Measurements from ENCODE around the gene UFSP2. TPM values are rescaled to one million over a fixed set of nuclear protein-coding genes. Genes with fewer than 3 reads are reported as not detected.

Gene UFSP2
- total RNA-seq, 4 donors from 2014 or later, result 36.3 to 56.5 (median 40.1) TPM

DNA sequence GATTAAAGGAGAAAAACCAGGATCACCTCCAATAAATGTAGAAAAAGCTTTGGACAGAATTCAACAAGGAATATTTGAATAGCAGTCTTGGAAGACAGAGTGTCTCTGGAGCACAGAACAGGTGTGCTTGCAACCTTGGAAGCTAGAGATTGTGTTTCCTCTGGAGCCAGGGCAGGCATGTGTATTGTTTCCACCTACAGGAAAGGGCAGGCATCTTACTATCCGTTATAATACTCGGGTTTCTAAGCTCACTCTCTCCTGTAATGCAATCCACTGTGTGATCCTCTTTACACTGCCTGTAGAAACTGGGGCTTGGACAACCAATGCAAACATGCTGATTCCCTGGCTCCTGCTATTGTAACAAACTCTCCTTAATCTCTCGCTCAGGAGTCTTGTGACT lies 31.4 kb upstream of the UFSP2 start:
- Histone ChIP-seq H3K9me3 (no peaks in the 10 kb centered on the region), H3K4me3 (no peak overlapping the region), H3K27ac (no peak overlapping the region), H3K27me3 (no peaks in the 10 kb centered on the region), H3K36me3 (no peaks in the 10 kb centered on the region), H3K4me1 (peaks cover 6 to 8% of the 10 kb centered on the region in 2 donors)
- ATAC-seq (peak; percentile 75 to 85), DNase-seq (no peak)
- in situ Hi-C loops (cut with MboI; ENCODE audit: low sequenced_read_pairs in 4 of 4) (loop anchor here in 2 of 4 donors (25.0 kb wide), 1 partner anchor 580 kb away; no protein-coding TSS in a partner anchor), intact Hi-C loops (cut with DNase I; ENCODE audit: low total_unique reads) (no loop called here)
- TF ChIP-seq, protein P1, sequence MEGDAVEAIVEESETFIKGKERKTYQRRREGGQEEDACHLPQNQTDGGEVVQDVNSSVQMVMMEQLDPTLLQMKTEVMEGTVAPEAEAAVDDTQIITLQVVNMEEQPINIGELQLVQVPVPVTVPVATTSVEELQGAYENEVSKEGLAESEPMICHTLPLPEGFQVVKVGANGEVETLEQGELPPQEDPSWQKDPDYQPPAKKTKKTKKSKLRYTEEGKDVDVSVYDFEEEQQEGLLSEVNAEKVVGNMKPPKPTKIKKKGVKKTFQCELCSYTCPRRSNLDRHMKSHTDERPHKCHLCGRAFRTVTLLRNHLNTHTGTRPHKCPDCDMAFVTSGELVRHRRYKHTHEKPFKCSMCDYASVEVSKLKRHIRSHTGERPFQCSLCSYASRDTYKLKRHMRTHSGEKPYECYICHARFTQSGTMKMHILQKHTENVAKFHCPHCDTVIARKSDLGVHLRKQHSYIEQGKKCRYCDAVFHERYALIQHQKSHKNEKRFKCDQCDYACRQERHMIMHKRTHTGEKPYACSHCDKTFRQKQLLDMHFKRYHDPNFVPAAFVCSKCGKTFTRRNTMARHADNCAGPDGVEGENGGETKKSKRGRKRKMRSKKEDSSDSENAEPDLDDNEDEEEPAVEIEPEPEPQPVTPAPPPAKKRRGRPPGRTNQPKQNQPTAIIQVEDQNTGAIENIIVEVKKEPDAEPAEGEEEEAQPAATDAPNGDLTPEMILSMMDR (IDR thresholded peaks at IDR 0.05 in 4 of 5, conservative IDR thresholded peaks at IDR 0.05 in 1 of 5), result no peak
- no peak for TF ChIP-seq POLR2A (IDR thresholded peaks at IDR 0.05)

DNA sequence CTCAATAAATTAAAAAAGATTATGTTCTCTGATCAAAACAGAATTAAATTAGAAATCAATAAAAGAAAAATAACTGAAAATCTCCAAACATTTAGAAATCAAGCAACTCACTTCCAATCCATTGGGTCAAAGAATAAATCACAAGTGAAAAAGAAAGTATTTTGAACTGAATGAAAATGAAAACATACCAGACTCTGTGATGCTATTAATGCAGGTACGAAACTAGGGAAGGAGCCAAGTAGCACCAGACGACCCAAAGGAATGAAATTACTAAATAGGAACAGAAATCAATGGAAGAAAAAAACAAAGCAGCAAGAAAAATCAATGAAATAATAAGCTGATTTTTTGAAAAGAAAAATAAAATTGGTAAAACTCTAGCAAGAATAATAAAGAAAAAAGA lies 30.4 kb upstream of the UFSP2 start:
- in situ Hi-C loops (cut with MboI; ENCODE audit: low sequenced_read_pairs in 4 of 4) (loop anchor here in 2 of 4 donors (25.0 kb wide), 1 partner anchor 581 kb away; no protein-coding TSS in a partner anchor), intact Hi-C loops (cut with DNase I; ENCODE audit: low total_unique reads) (no loop called here)
- H3K36me3 ChIP-seq, result no peaks in the 10 kb centered on the region
- no peak overlapping the region for H3K27ac ChIP-seq
- H3K27me3 ChIP-seq, result no peaks in the 10 kb centered on the region
- H3K4me1 ChIP-seq, result peaks cover 6 to 8% of the 10 kb centered on the region in 2 donors
- H3K9me3 ChIP-seq, result no peaks in the 10 kb centered on the region
- TF ChIP-seq, protein P1 (IDR thresholded peaks at IDR 0.05 in 4 of 5, conservative IDR thresholded peaks at IDR 0.05 in 1 of 5), result no peak
- no peak for TF ChIP-seq POLR2A (IDR thresholded peaks at IDR 0.05)
- ATAC-seq, result no peak
- no peak overlapping the region for H3K4me3 ChIP-seq
- DNase-seq, result no peak

DNA sequence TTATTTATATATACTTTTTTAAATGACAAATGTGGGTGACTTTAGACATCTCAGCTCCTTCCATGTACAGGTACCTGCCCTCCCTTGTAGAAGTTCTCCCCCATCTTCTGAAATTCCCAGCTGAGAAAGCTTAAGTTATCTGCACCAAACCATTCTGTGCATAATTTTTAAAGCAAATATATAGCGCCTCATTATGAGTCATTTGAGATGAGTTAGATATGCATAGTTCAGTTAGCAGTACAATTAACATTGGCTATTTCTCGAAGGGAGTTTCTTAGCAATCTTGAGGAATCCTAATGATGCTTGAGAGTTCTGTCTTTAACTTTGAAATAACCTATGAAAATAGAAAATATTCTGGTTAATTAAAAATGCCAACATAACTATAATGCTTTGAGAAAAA lies 19.4 kb upstream of the UFSP2 start:
- ATAC-seq, result no peak
- H3K27me3 ChIP-seq, result no peaks in the 10 kb centered on the region
- no peaks in the 10 kb centered on the region for H3K4me1 ChIP-seq

DNA sequence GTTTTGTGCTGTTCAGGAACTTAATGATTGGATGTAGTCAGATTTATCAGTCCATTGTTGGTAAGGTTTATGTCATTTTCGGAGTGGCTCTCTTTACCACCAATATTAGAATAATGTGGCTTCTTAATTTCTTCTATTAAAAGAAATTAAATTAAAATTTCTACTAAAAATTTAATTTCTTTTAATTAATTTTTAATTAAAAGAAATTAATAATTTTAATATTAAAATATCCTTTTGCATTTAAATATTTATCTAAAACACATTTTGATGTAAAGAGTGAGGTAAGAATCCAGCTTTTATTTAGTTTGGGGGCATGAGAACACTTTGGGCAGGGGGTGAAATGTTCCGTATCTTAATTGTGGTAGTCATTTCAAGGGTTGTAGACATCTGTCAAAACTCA lies 15.7 kb upstream of the UFSP2 start:
- ATAC-seq, result no peak
- Histone ChIP-seq H3K4me1 (no peaks in the 10 kb centered on the region), H3K27me3 (no peaks in the 10 kb centered on the region), H3K4me3 (no peak overlapping the region), H3K36me3 (no peaks in the 10 kb centered on the region), H3K9me3 (no peaks in the 10 kb centered on the region), H3K27ac (no peak overlapping the region)
- no peak for DNase-seq
- TF ChIP-seq, protein P1 (IDR thresholded peaks at IDR 0.05 in 4 of 5, conservative IDR thresholded peaks at IDR 0.05 in 1 of 5), result no peak
- no peak for TF ChIP-seq POLR2A (IDR thresholded peaks at IDR 0.05)
- intact Hi-C loops (cut with DNase I; ENCODE audit: low total_unique reads) (no loop called here), in situ Hi-C loops (cut with MboI; ENCODE audit: low sequenced_read_pairs in 4 of 4) (no loop called here)

More for the DNA sequence above, 19.4 kb upstream of the UFSP2 start:
- Histone ChIP-seq H3K27ac (no peak overlapping the region), H3K9me3 (no peaks in the 10 kb centered on the region), H3K36me3 (no peaks in the 10 kb centered on the region), H3K4me3 (no peak overlapping the region)
- in situ Hi-C loops (cut with MboI; ENCODE audit: low sequenced_read_pairs in 4 of 4) (no loop called here), intact Hi-C loops (cut with DNase I; ENCODE audit: low total_unique reads) (no loop called here)
- no peak for TF ChIP-seq POLR2A (IDR thresholded peaks at IDR 0.05)
- TF ChIP-seq, protein P1 (IDR thresholded peaks at IDR 0.05 in 4 of 5, conservative IDR thresholded peaks at IDR 0.05 in 1 of 5), result no peak
- DNase-seq, result no peak

DNA sequence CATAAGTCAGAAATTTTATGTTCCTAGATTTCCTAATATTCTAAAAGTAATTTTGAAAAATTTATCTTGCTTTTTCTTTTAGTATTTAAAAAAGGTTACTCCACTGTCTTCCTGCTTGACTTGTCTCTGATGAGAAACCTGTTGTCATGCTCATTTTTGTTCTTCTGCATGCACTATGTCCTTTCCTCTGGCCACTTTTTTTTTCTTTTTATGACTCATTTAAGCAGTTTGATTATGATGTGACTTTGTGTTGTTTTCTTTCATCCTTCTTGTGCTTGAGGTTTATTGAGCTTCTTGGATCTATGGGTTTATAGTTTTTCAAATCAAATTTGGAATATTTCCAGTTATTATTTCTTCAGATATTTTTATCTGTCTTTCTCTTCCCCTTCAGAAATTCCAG lies 12.0 kb upstream of the UFSP2 start:
- in situ Hi-C loops (cut with MboI; ENCODE audit: low sequenced_read_pairs in 4 of 4) (no loop called here), intact Hi-C loops (cut with DNase I; ENCODE audit: low total_unique reads) (no loop called here)
- Histone ChIP-seq H3K27ac (no peak overlapping the region), H3K36me3 (no peaks in the 10 kb centered on the region), H3K4me3 (no peak overlapping the region), H3K4me1 (no peaks in the 10 kb centered on the region), H3K27me3 (no peaks in the 10 kb centered on the region), H3K9me3 (no peaks in the 10 kb centered on the region)
- no peak for DNase-seq
- no peak for ATAC-seq
- TF ChIP-seq POLR2A (IDR thresholded peaks at IDR 0.05), result no peak

Measured in gastrocnemius medialis (tissue), 4 donors.